SK-N-SH (cell line): Measurements from ENCODE around the gene BAHCC1. TPM values are rescaled to one million over a fixed set of nuclear protein-coding genes. Genes with fewer than 3 reads are reported as not detected.

ENCODE experiments used
- CTCF ChIA-PET: fragments of 300-600, 350-600 bp; formaldehyde crosslinking; extraction: SDS; loops from one replicate; lab custom pipeline; 2021; lab: Yijun Ruan, JAX
- POLR2A ChIA-PET: fragments of 350-600 bp; sonication (Branson Sonifier 250); formaldehyde crosslinking; extraction: SDS; loops from one replicate; lab custom pipeline; 2020; ENCODE audit warnings: antibody characterized with exemption, inconsistent platforms; lab: Yijun Ruan, JAX
- DNase-seq: peaks from one replicate; pipeline ENCODE4 v3.0.0; 2012
- H2AFZ ChIP-seq: fragments of 200-600 bp; sonication (generic); 2 replicates; pipeline ENCODE4 v1.8.1; 2016; ENCODE audit warnings: antibody characterized with exemption, mild to moderate bottlenecking, low read depth
- H3F3A ChIP-seq: fragments of 200-600 bp; sonication (generic); replicated peaks from 2 replicates; pipeline ENCODE3; 2016; ENCODE audit warnings: antibody characterized with exemption, mild to moderate bottlenecking; ENCODE audit not compliant: insufficient read depth
- H3K27ac ChIP-seq, 2 experiments: fragments of 200-500 bp in 1 of 2; fragments of 200-600 bp in 1 of 2; sonication (Bioruptor generic) in 1 of 2; sonication (generic), shearing (Covaris generic) in 1 of 2; 2 replicates each; pipeline versions ENCODE4 v1.5.1 to v1.6.1; 2014 to 2016; ENCODE audit warnings: low read depth in 2 of 2, inconsistent platforms in 1 of 2, low read length in 1 of 2, mild to moderate bottlenecking in 1 of 2, mixed read lengths in 1 of 2
- H3K27me3 ChIP-seq: fragments of 200-600 bp; sonication (generic), shearing (Covaris generic); 2 replicates; pipeline ENCODE4 v1.6.1; 2016; ENCODE audit warnings: mixed run types; ENCODE audit not compliant: insufficient read depth
- H3K36me3 ChIP-seq, 2 experiments: fragments of 200-500 bp in 1 of 2; fragments of 200-600 bp in 1 of 2; sonication (Bioruptor generic) in 1 of 2; sonication (generic) in 1 of 2; replicated peaks in 1 of 2; 2 replicates each; pipeline versions ENCODE3 to v1.5.1; 2014 to 2016; ENCODE audit warnings: low read length in 1 of 2, mild to moderate bottlenecking in 1 of 2; ENCODE audit not compliant: insufficient read depth in 2 of 2, control insufficient read depth in 1 of 2
- H3K4me1 ChIP-seq, 2 experiments: fragments of 200-500 bp in 1 of 2; fragments of 200-600 bp in 1 of 2; sonication (Bioruptor generic) in 1 of 2; sonication (generic), shearing (Covaris generic) in 1 of 2; 2 replicates each; pipeline versions ENCODE4 v1.5.1 to v1.6.1; 2014 to 2016; ENCODE audit warnings: low read depth in 1 of 2, low read length in 1 of 2, mixed run types in 1 of 2; ENCODE audit not compliant: insufficient read depth in 2 of 2, control insufficient read depth in 1 of 2
- H3K4me2 ChIP-seq: fragments of 200-600 bp; sonication (generic), shearing (Covaris generic); 2 replicates; pipeline ENCODE4 v1.6.1; 2017; ENCODE audit warnings: mixed run types
- H3K4me3 ChIP-seq, 2 experiments: fragments of 200-500 bp in 1 of 2; fragments of 200-600 bp in 1 of 2; sonication (Bioruptor generic) in 1 of 2; sonication (generic), shearing (Covaris generic) in 1 of 2; 2 replicates each; pipeline versions ENCODE4 v1.5.1 to v1.8.1; 2014 to 2016; ENCODE audit warnings: low read depth in 2 of 2, inconsistent platforms in 1 of 2, low read length in 1 of 2, mild to moderate bottlenecking in 1 of 2, mixed read lengths in 1 of 2, moderate library complexity in 1 of 2
- H3K79me2 ChIP-seq: fragments of 200-600 bp; sonication (generic); 2 replicates; pipeline ENCODE4 v1.8.1; 2017; ENCODE audit warnings: mild to moderate bottlenecking; ENCODE audit not compliant: insufficient read depth
- H3K9ac ChIP-seq: fragments of 200-600 bp; sonication (generic); 2 replicates; pipeline ENCODE4 v1.6.1; 2017; ENCODE audit warnings: mixed run types
- H3K9me2 ChIP-seq: fragments of 200-600 bp; sonication (generic); 2 replicates; pipeline ENCODE4 v1.6.1; 2017; ENCODE audit warnings: mixed run types
- H3K9me3 ChIP-seq: fragments of 200-600 bp; sonication (generic); 2 replicates; pipeline ENCODE4 v1.6.1; 2017; ENCODE audit warnings: mixed run types, mild to moderate bottlenecking, moderate library complexity
- H4K20me1 ChIP-seq: fragments of 200-600 bp; sonication (generic); 2 replicates; pipeline ENCODE4 v1.6.1; 2017; ENCODE audit warnings: mild to moderate bottlenecking, mixed run types; ENCODE audit not compliant: insufficient read depth
- CHD2 ChIP-seq: fragments of 150-350 bp; IDR thresholded peaks from 2 replicates; pipeline ENCODE4 v1.6.1; 2018; ENCODE audit warnings: low read length; ENCODE audit not compliant: partially characterized antibody
- ELF1 ChIP-seq: IDR thresholded peaks from 2 replicates; pipeline ENCODE4 v1.4.0; 2012
- EP300 ChIP-seq, 2 experiments: IDR thresholded peaks; 2 replicates each; pipeline versions ENCODE4 v1.4.0 to v1.6.1; 2012; ENCODE audit warnings: borderline replicate concordance in 1 of 2, low read depth in 1 of 2, low read length in 1 of 2
- EZH2phosphoT487 ChIP-seq: fragments of 200-600 bp; sonication (generic); IDR thresholded peaks from 2 replicates; pipeline ENCODE4 v1.6.1; 2017; ENCODE audit warnings: low read depth, mixed run types, mild to moderate bottlenecking, antibody characterized with exemption, moderate library complexity, borderline replicate concordance
- FOXJ3 ChIP-seq: sonication (generic); formaldehyde crosslinking; IDR thresholded peaks from 2 replicates; pipeline ENCODE4 v1.5.1; 2020; ENCODE audit warnings: mild to moderate bottlenecking, missing genetic modification reagents
- GATA2 ChIP-seq: sonication (generic); formaldehyde crosslinking; IDR thresholded peaks from 2 replicates; pipeline ENCODE4 v1.5.0; 2020; ENCODE audit warnings: mild to moderate bottlenecking, missing genetic modification reagents
- MEF2A ChIP-seq: IDR thresholded peaks from 2 replicates; pipeline ENCODE4 v1.4.0; 2012; ENCODE audit warnings: low read depth, borderline replicate concordance
- NFIC ChIP-seq: IDR thresholded peaks from 2 replicates; pipeline ENCODE4 v1.4.0; 2012; ENCODE audit warnings: borderline replicate concordance
- NRF1 ChIP-seq: IDR thresholded peaks from 2 replicates; pipeline ENCODE4 v1.6.1; 2012; ENCODE audit warnings: low read depth, mild to moderate bottlenecking, low read length
- SMC3 ChIP-seq: IDR thresholded peaks from 2 replicates; pipeline ENCODE4 v1.6.1; 2012; ENCODE audit warnings: low read depth, low read length, improper control_type of control experiment
- TAF1 ChIP-seq: IDR thresholded peaks from 2 replicates; pipeline ENCODE4 v1.6.1; 2012; ENCODE audit warnings: low read depth, mild to moderate bottlenecking, low read length, moderate library complexity, borderline replicate concordance
- TCF12 ChIP-seq: IDR thresholded peaks from 2 replicates; pipeline ENCODE4 v1.4.0; 2012
- WGBS: methylation state at CpG from one replicate; pipeline ENCODE4 v1.1.6; 2017; ENCODE audit warnings: low lambda C conversion rate; 5-methylcytosine and 5-hydroxymethylcytosine counted together
- polyA plus RNA-seq, 3 experiments: library from polyadenylated mRNA; depleted of rRNA; stranded (reverse); fragments of >200 nt; gene quantifications; 2 replicates each; pipeline ENCODE4 v1.2.3, GENCODE V29; 2012
- TF ChIP-seq, protein P1 (sequence below): IDR thresholded peaks from 2 replicates; pipeline ENCODE4 v1.4.0; 2012; ENCODE audit warnings: low read depth, borderline replicate concordance
- TF ChIP-seq, protein P2 (sequence below): IDR thresholded peaks from 2 replicates; pipeline ENCODE4 v1.6.1; 2012; ENCODE audit warnings: mild to moderate bottlenecking, low read depth, low read length, moderate library complexity

The BAHCC1 gene
- polyA plus RNA-seq, 1 of the 3 experiments (the other 2 are of a cell fraction), result 6.4 TPM

DNA sequence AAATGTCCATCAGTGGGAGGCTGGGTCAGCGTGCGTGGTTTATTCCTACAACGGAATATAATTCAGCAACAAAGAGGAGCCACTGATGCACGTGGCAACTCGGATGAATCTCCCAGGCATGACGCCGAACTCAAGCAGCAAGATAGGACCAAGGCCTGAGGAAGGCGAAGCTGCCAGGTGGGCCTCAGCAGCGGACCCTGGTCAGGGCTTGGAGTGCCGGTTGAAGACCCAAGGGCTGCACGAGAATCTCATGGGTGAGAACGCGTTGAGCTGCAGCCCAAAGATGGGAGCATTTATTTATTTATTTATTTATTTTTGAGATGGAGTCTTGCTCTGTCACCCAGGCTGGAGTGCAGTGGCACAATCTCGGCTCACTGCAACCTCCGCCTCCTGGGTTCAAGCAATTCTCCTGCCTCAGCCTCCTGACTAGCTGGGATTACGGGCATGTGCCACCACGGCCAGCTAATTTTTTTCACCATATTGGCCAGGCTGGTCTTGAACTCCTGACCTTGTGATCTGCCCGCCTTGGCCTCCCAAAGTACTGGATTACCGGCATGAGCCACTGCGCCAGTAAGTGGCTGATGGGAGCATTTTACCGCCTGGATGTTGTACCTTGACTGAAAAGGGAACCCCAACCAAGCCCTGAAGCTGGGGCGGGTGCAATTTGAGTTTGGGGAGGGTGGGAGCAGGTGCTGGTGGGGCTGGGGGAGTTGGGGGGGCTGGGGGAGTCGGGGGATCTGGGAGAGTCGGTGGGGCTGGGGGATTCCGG lies 18.1 kb upstream of the BAHCC1 start:
- no peaks in the 10 kb centered on the region for H3F3A ChIP-seq
- no peaks in the 10 kb centered on the region for H3K9me2 ChIP-seq
- no peak for TF ChIP-seq CHD2
- TF ChIP-seq EZH2phosphoT487, result no peak
- TF ChIP-seq, protein P1, sequence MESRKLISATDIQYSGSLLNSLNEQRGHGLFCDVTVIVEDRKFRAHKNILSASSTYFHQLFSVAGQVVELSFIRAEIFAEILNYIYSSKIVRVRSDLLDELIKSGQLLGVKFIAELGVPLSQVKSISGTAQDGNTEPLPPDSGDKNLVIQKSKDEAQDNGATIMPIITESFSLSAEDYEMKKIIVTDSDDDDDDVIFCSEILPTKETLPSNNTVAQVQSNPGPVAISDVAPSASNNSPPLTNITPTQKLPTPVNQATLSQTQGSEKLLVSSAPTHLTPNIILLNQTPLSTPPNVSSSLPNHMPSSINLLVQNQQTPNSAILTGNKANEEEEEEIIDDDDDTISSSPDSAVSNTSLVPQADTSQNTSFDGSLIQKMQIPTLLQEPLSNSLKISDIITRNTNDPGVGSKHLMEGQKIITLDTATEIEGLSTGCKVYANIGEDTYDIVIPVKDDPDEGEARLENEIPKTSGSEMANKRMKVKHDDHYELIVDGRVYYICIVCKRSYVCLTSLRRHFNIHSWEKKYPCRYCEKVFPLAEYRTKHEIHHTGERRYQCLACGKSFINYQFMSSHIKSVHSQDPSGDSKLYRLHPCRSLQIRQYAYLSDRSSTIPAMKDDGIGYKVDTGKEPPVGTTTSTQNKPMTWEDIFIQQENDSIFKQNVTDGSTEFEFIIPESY, result no peak
- TF ChIP-seq TCF12, result no peak
- no peak for TF ChIP-seq MEF2A
- no peak for TF ChIP-seq SMC3
- TF ChIP-seq NFIC, result no peak
- no peak for TF ChIP-seq NRF1
- no peak for TF ChIP-seq TAF1
- no peak for TF ChIP-seq ELF1
- TF ChIP-seq, protein P2, sequence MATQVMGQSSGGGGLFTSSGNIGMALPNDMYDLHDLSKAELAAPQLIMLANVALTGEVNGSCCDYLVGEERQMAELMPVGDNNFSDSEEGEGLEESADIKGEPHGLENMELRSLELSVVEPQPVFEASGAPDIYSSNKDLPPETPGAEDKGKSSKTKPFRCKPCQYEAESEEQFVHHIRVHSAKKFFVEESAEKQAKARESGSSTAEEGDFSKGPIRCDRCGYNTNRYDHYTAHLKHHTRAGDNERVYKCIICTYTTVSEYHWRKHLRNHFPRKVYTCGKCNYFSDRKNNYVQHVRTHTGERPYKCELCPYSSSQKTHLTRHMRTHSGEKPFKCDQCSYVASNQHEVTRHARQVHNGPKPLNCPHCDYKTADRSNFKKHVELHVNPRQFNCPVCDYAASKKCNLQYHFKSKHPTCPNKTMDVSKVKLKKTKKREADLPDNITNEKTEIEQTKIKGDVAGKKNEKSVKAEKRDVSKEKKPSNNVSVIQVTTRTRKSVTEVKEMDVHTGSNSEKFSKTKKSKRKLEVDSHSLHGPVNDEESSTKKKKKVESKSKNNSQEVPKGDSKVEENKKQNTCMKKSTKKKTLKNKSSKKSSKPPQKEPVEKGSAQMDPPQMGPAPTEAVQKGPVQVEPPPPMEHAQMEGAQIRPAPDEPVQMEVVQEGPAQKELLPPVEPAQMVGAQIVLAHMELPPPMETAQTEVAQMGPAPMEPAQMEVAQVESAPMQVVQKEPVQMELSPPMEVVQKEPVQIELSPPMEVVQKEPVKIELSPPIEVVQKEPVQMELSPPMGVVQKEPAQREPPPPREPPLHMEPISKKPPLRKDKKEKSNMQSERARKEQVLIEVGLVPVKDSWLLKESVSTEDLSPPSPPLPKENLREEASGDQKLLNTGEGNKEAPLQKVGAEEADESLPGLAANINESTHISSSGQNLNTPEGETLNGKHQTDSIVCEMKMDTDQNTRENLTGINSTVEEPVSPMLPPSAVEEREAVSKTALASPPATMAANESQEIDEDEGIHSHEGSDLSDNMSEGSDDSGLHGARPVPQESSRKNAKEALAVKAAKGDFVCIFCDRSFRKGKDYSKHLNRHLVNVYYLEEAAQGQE, result no peak
- no peak for TF ChIP-seq FOXJ3 (CRISPR knock-in tag)
- TF ChIP-seq GATA2 (CRISPR knock-in tag), result no peak
- no peak for TF ChIP-seq EP300 (IDR thresholded peaks at IDR 0.05; ENCODE audit: borderline replicate concordance in 1 of 2, low read depth in 1 of 2, low read length in 1 of 2)
- TF ChIP-seq, all 33 proteins: peak for 0
- WGBS, result 82% methylated on average over 24 of the region's 25 CpGs
- Histone ChIP-seq H4K20me1 (no peaks in the 10 kb centered on the region), H3K4me3 (no peak overlapping the region), H3K4me1 (peaks cover 0 to 3% of the 10 kb centered on the region in 2 experiments; a peak in 1 of 4 replicates), H3K36me3 (no peaks in the 10 kb centered on the region), H3K9ac (no peak overlapping the region), H3K9me3 (no peaks in the 10 kb centered on the region), H3K27me3 (no peaks in the 10 kb centered on the region), H2AFZ (no peak overlapping the region), H3K27ac (no peak overlapping the region), H3K79me2 (no peaks in the 10 kb centered on the region), H3K4me2 (no peak overlapping the region)
- ChIA-PET POLR2A (no interaction called here), CTCF (interaction anchor here (0.7 to 1.9 kb wide), 4 partner anchors 108 to 224 kb away, joined by 3 to 4 read pairs (median 3); no protein-coding TSS in a partner anchor)
- DNase-seq, result no peak
